Stimulated activated CD8-positive, alpha-beta memory T cell treated with anti-CD3 and anti-CD28 coated beads, Interleukin-7, amount 100 ng/mL, for 1 hour (primary cell): ENCODE measurements around the gene RAPGEF6.
"Not testable (repeated sequence)": the region's sequence is repeated elsewhere in the genome, so short reads cannot be mapped to it uniquely, and the experiment has no call there.

Source experiments
- DNase-seq, 2 donors: peaks; one replicate each; pipeline ENCODE4 v3.0.0-alpha.2; 2020; ENCODE audit warnings: low read depth in 2 of 2

RAPGEF6 gene

DNA sequence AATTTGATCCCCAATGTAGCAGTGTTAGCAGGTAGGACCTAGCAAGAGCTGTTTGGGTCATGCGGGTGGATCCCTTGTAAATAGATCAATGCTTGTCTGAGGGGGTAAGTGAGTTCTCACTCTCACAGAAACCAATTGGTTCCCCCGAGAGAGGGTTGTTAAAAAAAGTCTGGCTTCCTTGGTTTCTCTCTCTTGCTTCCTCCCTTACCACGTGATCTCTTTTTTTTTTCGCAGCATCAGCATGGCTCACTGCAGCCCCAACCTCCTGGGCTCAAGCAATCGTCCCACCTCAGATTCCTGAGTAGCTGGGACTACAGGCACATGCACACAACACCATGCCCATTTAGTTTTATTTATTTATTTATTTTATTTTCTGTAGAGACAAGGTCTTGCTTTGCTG lies 26.4 kb downstream of the RAPGEF6 start:
- no peak for DNase-seq

DNA sequence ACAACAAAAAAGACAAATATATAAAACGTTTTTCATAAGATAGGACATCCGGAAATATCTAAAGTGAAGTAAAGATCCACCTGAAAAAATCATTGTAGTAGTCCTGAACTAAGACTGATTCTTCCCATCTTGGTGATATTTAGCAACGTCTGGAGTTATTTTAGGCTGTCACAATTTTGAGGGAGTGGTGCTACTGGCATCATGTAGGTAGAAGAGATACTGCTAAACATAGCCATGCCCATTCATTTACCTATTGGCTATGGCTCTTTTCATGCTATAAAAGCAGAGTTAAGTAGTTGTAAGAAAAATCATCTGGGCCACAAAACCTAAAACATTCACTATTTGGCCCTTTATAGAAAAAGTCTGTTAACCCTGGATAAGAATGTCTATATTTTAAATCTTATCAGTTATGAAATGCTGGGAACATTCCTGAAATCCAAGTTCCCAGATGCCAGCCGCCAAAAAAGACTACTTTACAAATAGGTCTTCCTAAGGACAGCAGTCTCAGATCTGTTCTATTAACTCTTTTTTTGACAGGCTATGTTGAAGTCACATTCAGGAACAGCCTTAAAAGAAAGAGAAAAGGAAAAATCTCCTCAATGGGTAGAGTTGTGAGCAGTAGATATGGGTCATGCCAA lies 27.0 kb downstream of the RAPGEF6 start:
- DNase-seq = no peak

- DNase-seq = no peak
These were observed 27.6 kb downstream of the RAPGEF6 start for GRCh38 chr5:131607418-131607817.

DNA sequence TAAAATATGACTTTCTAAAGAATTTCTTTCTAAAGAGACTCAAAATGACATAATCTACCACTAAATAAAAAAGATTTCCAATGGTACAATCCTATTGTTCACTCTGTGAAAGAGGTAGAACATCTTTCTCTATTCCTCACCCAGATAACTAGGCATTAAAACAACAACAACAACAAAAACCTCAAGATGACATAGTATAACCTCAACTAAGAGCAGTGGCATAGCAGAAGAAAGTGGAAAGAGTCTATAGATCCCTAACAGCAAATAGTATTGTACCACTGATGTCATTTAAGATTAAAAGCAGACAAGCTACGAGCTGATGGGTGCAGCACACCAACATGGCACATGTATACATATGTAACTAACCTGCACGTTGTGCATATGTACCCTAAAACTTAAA lies 29.9 kb downstream of the RAPGEF6 start:
- DNase-seq = no peak

DNA sequence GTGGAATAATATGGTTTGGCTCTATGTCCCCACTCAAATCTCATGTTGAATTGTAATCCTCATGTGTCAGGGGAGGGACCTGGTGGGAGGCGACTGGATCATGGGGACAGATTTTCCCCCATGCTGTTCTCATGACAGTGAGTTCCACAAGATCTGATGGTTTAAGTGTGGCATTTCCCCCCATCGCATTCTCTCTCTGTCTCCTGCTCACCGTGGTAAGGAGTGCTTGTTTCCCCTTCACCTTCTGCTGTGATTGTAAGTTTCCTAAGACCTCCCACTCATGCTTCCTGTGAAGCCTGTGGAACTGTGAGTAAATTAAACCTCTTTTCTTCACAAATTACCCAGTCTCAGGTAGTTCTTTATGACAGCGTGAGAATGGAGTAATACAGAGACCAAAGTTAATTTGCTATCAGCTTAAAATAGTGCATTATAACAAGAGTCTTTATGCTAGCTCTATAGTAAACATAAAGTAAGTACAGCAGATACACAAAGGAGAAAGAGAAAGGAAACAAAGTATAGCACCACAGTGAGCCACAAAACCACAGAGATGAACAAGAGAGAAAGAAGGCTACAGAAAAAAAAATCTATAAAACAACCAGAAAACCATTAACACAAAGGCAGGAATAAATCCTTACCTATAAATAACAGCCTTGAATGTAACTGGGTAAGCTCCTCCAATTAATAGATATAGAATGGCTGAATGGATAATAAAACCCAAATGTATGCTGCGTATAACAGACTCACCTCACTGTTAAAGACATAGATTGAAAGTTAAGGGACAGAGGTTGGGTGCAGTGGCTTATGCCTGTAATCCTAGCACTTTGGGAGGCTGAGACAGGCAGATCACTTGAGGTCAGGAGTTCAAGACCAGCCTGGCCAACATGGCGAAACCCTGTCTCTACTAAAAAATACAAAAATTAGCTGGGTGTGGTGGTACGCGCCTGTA lies 39.7 kb downstream of the RAPGEF6 start:
- no peak for DNase-seq

- no peak for DNase-seq
These were observed 41.1 kb downstream of the RAPGEF6 start for GRCh38 chr5:131593921-131594320.

DNA sequence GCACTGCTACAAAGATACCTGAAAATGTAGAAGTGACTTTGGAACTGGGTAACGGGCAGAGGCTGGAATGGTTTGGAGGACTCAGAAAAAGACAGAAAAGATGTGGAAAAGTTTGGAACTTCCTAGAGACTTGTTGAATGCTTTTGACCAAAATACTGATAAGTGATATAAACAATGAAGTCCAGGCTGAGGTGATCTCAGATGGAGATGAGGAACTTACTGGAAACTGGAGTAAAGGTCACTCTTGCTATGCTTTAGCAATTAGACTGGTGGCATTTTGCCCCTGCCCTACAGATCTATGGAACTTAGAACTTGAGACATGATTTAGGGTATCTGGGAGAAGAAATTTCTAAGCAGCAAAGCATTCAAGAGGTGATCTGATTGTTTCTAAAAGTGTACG lies 41.6 kb downstream of the RAPGEF6 start:
- not testable (repeated sequence) for DNase-seq

GRCh38 chr5:131589510-131590348 lies 45.3 kb downstream of the RAPGEF6 start:
- no peak for DNase-seq

- DNase-seq = no peak
These were observed 47.5 kb downstream of the RAPGEF6 start for GRCh38 chr5:131587541-131587940.

- no peak for DNase-seq
These were observed 53.3 kb downstream of the RAPGEF6 start for GRCh38 chr5:131581702-131582101.

GRCh38 chr5:131579917-131580671 lies 54.9 kb downstream of the RAPGEF6 start:
- no peak for DNase-seq

- no peak for DNase-seq
These were observed 59.3 kb downstream of the RAPGEF6 start for GRCh38 chr5:131575660-131576227.

DNA sequence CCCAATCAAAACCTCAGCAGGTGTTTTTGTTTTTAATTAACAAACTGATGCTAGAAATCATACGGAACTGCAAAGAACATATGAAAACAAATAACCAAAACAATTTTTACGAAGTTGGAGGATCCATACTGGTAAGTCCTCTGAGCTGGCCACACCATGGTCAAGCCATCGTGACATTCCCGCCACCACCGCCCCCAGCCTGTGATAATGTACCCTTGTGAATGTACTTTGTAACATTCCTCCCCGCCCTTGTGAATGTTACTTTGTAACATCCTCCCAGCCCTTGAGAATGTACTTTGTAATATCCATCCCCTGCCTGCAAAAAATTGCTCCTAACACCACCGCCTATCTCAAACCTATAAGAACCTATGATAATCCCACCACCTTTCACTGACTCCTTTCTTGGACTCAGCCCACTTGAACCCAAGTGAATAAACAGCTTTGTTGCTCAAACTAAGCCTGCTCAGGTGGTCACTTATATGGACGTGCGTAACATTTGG lies 63.3 kb downstream of the RAPGEF6 start:
- DNase-seq = no peak

GRCh38 chr5:131570757-131571156 lies 64.3 kb downstream of the RAPGEF6 start:
- no peak for DNase-seq

- no peak for DNase-seq
These were observed 70.8 kb downstream of the RAPGEF6 start for GRCh38 chr5:131564229-131564652.

GRCh38 chr5:131563434-131564228 lies 71.4 kb downstream of the RAPGEF6 start:
- no peak for DNase-seq

- no peak for DNase-seq
These were observed 84.4 kb downstream of the RAPGEF6 start for GRCh38 chr5:131550606-131551005.

DNA sequence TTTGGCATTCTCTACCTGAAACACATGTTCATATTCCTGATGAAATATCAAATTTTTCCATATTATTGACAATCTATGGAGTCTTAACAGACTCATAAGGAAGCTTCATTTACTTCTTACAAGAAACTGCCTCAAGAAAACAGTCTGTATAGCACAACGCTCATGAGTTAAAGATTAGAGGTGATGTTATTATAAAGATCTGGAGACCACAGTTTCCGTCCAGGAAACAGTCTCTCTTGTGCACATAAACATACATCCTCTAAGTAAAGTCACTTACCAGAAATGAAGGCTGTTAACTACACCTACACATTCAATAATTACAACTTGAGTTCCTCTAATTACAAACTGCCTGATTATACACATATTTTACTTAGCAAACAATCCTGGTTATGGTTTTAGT lies 86.9 kb downstream of the RAPGEF6 start:
- no peak for DNase-seq

DNA sequence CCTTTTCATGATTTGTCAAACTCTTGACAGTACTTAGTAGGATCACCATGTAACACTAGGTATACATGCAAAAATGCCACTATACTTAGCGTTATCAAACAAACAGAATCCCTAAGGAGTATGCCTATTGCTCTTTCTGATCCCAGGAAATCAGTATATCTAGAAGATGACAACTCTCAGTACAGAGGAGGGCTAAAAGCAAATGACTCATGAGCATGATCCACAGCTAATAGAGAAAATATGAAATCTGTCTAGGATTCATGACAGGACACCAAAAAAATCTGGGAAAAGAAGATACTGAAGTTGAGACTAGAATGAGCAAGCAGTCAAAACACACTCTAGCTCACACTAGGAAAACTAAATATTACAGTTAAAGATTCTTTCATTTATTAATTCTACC lies 89.2 kb downstream of the RAPGEF6 start:
- no peak for DNase-seq

DNA sequence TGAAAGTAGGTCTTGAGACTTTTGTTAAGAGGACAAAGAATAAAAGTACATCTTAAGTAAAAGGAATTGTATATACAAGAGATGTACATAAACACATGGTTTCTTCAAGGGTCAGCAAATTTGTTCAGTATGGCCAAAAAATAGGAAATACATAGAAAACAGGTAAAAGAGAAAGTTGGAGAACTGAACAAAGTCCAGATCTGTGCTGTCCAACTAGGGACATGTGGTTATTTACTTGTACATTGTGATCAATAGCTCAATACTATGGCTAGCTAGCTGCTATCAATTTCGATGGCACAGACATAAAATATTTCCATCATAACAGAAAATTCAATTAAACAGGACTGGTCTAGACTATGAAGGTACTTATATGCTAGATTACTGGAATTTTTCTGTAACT lies 92.3 kb downstream of the RAPGEF6 start:
- no peak for DNase-seq
